ENCODE data around the gene BIN1. TPM values are rescaled to one million over a fixed set of nuclear protein-coding genes. Genes with fewer than 3 reads are reported as not detected.

BIN1 gene
- total RNA-seq, 1 experiment from 2014 or later = 58.6 TPM

- in situ Hi-C loops (cut with HindIII; ENCODE audit: low pct_unique_long_range_greater_than_20kb, low sequenced_read_pairs) = no loop called here
- no peaks in the 10 kb centered on the region; the same call in 1 of the 2 replicates for H3K27me3 ChIP-seq (ENCODE audit: control insufficient read depth, insufficient read depth, low read length)
- H3K36me3 ChIP-seq (ENCODE audit: control insufficient read depth, insufficient read depth, low read length) = peaks cover 2% of the 10 kb centered on the region; the same call in 1 of the 2 replicates
- no peak overlapping the region for H3K27ac ChIP-seq (ENCODE audit: low read length)
- intact Hi-C loops (cut with micrococcal nuclease; ENCODE audit: unreplicated experiment) = no loop called here
- H3K4me1 ChIP-seq (ENCODE audit: control insufficient read depth, insufficient read depth, low read length) = peaks cover 5% of the 10 kb centered on the region
- DNase-seq (ENCODE audit: low read depth, low spot score) = no peak
- no peaks in the 10 kb centered on the region for H3K9me3 ChIP-seq (ENCODE audit: control insufficient read depth, insufficient read depth, low read depth, low read length)
- ATAC-seq = no peak
- no TSS peak for BruUV-seq (replicated peaks)
- TF ChIP-seq TCF7L2 (IDR thresholded peaks at IDR 0.05; ENCODE audit: low read depth, low read length) = no peak
- TF ChIP-seq POLR2AphosphoS5 (IDR thresholded peaks at IDR 0.05; ENCODE audit: low read depth, low read length) = no peak
- TF ChIP-seq, protein P1, sequence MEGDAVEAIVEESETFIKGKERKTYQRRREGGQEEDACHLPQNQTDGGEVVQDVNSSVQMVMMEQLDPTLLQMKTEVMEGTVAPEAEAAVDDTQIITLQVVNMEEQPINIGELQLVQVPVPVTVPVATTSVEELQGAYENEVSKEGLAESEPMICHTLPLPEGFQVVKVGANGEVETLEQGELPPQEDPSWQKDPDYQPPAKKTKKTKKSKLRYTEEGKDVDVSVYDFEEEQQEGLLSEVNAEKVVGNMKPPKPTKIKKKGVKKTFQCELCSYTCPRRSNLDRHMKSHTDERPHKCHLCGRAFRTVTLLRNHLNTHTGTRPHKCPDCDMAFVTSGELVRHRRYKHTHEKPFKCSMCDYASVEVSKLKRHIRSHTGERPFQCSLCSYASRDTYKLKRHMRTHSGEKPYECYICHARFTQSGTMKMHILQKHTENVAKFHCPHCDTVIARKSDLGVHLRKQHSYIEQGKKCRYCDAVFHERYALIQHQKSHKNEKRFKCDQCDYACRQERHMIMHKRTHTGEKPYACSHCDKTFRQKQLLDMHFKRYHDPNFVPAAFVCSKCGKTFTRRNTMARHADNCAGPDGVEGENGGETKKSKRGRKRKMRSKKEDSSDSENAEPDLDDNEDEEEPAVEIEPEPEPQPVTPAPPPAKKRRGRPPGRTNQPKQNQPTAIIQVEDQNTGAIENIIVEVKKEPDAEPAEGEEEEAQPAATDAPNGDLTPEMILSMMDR (IDR thresholded peaks at IDR 0.05) = no peak
- ChIA-PET CTCF (no interaction called here), POLR2A (no interaction called here)
- no peak overlapping the region for H3K4me3 ChIP-seq (ENCODE audit: low read depth in 2 of 2, low read length in 2 of 2)
Measured at GRCh38 chr2:127110985-127111384, 4.0 kb upstream of the BIN1 start.

- no peaks in the 10 kb centered on the region for H3K9me3 ChIP-seq (ENCODE audit: control insufficient read depth, insufficient read depth, low read depth, low read length)
- no TSS peak for BruUV-seq (replicated peaks)
- DNase-seq (ENCODE audit: low read depth, low spot score) (no peak), ATAC-seq (no peak)
- intact Hi-C loops (cut with micrococcal nuclease; ENCODE audit: unreplicated experiment) = no loop called here
- TF ChIP-seq, protein P1 (IDR thresholded peaks at IDR 0.05) = no peak
- TF ChIP-seq SIN3A (IDR thresholded peaks at IDR 0.05; ENCODE audit: borderline replicate concordance, insufficient read depth, low read depth, low read length) = no peak
- TF ChIP-seq REST (IDR thresholded peaks at IDR 0.05; ENCODE audit: insufficient read depth in 1 of 2, low read depth in 2 of 2, low read length in 1 of 2) = no peak
- TF ChIP-seq TCF7L2 (IDR thresholded peaks at IDR 0.05; ENCODE audit: low read depth, low read length) = no peak
- no peak for TF ChIP-seq POLR2AphosphoS5 (IDR thresholded peaks at IDR 0.05; ENCODE audit: low read depth, low read length)
- peak overlapping the region; percentile 61 to 72 for H3K4me3 ChIP-seq (ENCODE audit: low read depth in 2 of 2, low read length in 2 of 2)
- in situ Hi-C loops (cut with HindIII; ENCODE audit: low pct_unique_long_range_greater_than_20kb, low sequenced_read_pairs) = no loop called here
- H3K4me1 ChIP-seq (ENCODE audit: control insufficient read depth, insufficient read depth, low read length) = peaks cover 22% of the 10 kb centered on the region
- peak overlapping the region; percentile 76 for H3K27ac ChIP-seq (ENCODE audit: low read length)
- POLR2A ChIA-PET = no interaction called here
- H3K36me3 ChIP-seq (ENCODE audit: control insufficient read depth, insufficient read depth, low read length) = peaks cover 2% of the 10 kb centered on the region; the same call in 1 of the 2 replicates
- CTCF ChIA-PET = no interaction called here
- no peaks in the 10 kb centered on the region; the same call in 1 of the 2 replicates for H3K27me3 ChIP-seq (ENCODE audit: control insufficient read depth, insufficient read depth, low read length)
Measured at GRCh38 chr2:127108090-127108523, 1.2 kb upstream of the BIN1 start.

Data from Panc1 (cell line).